CD4-positive, alpha-beta T cell treated with Interleukin-6 at 100 ng/mL for 8 hours (primary cell): Measurements from ENCODE around the gene TSPAN17.
"Not testable (repeated sequence)": the region's sequence is repeated elsewhere in the genome, so short reads cannot be mapped to it uniquely, and the experiment has no call there.

Experiments used
- DNase-seq: peaks from one replicate; pipeline ENCODE4 v3.0.0-alpha.2; 2020; ENCODE audit warnings: mixed read lengths, low spot score

The TSPAN17 gene, protein sequence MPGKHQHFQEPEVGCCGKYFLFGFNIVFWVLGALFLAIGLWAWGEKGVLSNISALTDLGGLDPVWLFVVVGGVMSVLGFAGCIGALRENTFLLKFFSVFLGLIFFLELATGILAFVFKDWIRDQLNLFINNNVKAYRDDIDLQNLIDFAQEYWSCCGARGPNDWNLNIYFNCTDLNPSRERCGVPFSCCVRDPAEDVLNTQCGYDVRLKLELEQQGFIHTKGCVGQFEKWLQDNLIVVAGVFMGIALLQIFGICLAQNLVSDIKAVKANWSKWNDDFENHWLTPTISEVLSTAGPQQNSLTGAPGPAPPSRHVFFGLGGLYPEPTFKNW

DNA sequence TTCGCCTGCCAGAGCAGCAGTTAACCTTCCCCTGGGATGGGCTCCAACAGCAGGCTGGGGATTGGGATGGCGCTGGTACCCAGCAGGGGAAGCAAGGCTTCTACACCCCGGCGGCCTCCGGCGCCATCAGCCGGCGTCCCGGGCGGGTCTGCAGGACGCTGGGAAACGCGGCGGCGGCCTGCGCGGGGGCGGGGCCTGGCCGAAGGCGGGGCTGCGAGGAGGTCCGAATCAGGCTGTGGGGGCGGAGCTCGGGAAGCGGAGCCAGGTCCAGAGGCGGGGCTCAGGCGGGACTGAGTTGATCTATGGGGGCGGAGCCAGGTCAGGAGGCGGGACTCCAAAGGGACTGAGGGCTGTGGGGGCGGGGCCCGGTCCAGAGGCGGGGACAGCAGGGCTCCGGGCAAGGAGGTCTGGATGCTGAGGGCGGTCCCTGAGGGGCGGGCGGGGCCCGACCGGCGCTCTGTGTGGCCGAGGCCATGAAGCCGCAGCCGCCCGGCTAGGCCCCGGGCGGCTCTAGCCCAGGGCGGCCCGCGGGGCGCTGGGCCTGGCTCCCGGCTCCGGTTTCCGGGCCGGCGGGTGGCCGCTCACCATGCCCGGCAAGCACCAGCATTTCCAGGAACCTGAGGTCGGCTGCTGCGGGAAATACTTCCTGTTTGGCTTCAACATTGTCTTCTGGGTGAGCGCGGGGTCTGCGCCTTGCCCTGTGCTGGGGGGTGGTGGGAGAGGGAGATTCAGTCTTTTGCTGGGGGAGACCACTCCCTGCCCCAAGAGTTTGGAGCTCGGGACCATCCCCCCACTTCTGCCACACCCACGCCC, at the start of gene TSPAN17:
Gene TSPAN17, plus strand, starts transcription at position 455 of the 813 bp plus-strand sequence. Its CDS starts 132 bp downstream, at position 587.
- peak; percentile 99 for DNase-seq

DNA sequence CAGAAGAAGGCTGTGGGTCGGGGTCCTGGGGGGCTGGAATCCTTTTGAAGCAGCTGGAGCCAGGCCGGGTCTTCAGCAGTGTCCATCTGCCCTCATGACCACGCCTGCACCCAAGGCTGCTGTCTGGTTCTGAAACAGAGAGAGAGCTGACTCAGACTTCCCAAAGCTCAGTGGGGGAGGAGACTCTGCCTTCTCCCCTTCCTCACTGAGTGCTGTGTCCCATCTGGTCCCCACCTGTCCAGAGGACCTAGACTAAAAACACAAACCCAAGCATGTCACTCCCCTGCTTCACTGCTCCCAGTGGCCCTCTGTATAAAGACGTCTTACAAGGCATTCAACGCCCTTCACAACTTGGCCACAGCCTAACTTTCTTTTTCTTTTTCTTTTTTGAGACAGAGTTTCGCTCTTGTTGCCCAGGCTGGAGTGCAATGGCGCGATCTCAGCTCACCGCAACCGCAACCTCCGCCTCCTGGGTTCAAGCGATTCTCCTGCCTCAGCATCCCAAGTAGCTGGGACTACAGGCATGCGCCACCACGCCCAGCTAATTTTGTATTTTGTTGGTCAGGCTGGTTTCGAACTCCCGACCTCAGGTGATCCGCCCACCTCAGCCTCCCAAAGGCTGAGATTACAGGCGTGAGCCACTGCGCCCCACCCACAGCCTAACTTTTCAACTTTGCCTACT, 47.4 kb upstream of the TSPAN17 start:
- not testable (repeated sequence) for DNase-seq

- DNase-seq, result no peak
Observed at GRCh38 chr5:176601901-176602482, 45.3 kb upstream of the TSPAN17 start.

DNA sequence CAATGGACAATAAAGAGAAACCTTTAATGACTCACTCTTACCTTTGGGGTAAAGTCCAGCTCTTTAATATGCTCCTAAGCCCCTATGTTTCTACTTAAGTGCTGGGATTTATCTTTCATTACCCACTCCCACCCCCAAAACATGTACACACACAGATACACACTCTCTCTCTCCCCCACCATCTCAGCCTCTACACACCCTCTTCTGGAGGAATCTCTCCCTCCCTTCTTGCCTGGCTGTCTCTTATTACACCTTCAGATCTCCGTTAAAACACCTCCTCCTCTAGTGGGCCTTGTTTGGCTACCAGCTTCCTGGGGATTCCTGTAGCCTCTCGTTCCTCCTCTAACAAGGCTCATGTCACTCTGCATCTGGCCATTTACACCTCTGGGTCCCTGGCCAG, 44.2 kb upstream of the TSPAN17 start:
- DNase-seq, result no peak

DNA sequence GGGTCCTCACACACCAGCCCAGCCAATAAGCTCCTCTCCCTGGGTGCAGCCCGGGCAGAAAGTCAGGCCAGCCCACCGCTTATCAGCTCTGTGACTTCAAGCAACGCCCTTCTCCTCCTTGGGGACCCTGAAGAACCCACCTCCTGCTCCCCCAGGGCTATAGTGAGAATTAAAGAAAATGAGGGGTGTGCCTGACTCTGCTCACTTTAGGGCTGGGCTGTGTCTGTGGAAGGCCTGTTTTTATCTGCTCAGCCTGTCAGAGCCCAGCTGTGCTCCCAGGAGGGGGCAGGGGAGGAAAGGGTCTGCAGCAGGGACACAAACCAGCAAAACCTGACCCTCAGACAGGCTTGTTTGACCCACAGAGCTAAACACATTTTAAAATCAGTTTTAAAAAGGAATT, 41.3 kb upstream of the TSPAN17 start:
- no peak for DNase-seq

DNA sequence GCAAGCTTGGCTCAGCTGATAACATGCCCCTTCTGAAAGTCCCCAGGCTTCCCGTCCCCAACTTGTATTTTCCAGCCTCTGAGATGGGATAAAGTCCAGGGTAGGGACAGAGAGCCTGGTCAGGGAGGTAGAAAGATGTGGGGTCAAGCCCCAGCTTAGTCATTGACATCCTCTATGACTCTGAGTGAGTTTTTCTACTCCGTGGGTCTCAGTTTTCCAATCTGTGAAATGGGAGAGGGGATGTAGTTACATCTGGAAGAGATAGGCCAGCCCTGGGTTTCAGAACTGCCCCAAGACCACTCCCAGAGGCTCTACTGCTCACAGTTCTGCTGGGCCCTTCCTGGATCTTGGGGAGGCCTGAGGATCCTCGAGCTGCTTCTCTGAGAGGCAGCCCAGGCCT, 40.4 kb upstream of the TSPAN17 start:
- no peak for DNase-seq

GRCh38 chr5:176608142-176608705, 39.1 kb upstream of the TSPAN17 start:
- DNase-seq, result no peak

GRCh38 chr5:176608937-176609723, 38.2 kb upstream of the TSPAN17 start:
- no peak for DNase-seq

DNA sequence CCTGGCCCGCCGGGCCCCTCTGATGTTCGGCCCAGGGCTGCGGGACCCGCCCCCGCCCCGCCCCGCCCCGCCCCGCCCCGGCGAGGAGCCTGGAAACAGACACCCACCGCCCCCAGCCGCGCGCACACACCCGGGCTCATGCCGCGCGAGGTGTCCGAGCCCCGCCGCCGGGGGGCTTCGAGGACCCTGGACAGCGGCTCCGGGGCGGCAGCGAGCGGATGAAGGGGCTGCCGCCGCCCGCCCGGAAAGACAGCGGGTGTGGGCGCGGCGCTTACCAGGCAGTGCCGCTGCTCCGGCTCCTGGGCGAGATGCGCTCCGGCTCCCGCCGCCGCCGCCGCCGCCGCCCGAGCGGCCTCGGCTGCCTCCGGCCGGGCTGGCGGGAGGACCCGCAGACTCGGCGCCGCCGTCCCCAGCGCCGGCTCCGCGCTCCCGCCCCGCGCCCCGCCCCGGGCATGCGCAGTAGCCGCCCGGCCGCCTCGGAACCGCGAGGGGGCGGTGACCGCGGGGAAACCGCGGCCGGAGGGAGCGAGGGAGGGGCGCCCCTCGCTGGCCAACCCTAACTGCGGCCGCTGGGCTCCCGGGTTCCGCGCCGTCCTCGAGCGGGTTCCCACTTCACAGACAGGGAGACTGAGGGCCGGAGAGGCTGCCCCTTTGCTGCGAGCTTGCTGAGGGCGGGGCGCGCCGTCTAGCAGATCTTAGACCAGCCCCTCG, 37.4 kb upstream of the TSPAN17 start, which contains the start of gene GPRIN1:
Gene GPRIN1, minus strand, starts transcription at position 433 of the 711 bp plus-strand sequence. CDS start 10,322 bp downstream, outside the sequence.
- DNase-seq, result peak; percentile 32

DNA sequence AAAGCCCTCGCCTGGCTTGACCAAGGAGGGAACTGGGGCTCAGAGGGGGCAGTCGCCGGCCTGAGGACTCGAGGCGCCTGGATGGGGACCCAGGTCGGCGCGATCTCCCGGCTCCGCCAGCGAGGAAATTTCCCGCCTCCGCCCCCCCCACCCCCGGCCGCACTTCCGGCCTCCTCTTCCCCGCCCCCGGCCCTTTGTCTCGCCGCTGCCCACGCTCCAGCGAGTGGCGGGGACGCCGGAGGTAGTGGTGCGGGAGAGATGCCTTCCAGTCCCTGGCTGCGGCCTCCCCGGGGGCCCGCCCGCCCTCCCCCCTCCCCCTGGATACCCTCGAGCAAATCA, 36.9 kb upstream of the TSPAN17 start:
- no peak for DNase-seq

- DNase-seq, result peak; percentile 41
Observed at GRCh38 chr5:176611435-176611834, 35.8 kb upstream of the TSPAN17 start.

DNA sequence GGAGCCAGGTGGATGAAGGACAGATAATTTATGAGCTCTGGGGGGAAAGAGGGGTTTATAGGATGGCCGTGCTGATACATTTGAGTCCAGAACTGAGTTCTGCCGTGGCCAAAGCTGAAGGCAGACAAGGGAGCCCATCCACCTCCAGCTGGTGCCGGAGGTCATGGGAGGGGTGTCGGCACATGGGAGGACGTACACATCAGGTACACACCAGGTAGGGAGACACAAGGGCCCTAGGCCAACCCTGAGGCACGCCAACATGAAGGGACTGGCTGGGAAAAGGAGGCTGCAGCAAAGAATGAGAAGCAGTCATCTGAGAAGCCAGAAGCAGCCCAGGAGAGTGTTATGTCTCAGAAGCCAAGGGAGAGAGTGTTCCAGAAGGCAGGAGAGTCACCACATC, 35.3 kb upstream of the TSPAN17 start:
- DNase-seq, result no peak

DNA sequence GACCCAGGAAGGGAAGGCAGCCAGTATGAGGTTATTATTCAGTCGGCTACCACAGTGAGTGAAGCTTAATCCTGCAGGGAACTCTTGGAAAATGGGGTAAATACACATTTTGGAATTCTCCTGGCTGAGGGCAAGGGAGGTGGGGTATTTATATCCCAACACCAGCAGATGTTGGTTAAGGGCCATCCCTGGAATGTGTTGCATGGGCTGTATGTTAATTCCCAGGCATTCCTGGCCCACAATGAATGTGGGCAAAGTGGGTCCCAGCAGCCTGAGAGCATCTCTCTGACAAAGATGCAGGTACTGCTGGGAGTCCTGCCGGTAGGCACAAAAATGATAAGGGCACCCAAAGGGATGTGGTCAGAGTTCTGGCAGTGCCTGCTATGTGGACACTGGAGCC, 34.4 kb upstream of the TSPAN17 start:
- no peak for DNase-seq

- DNase-seq, result no peak
Observed at GRCh38 chr5:176614805-176615478, 32.3 kb upstream of the TSPAN17 start.

- DNase-seq, result no peak
Observed at GRCh38 chr5:176616511-176616910, 30.8 kb upstream of the TSPAN17 start.

GRCh38 chr5:176618783-176619182, 28.5 kb upstream of the TSPAN17 start:
- no peak for DNase-seq

- DNase-seq, result peak; percentile 74
Observed at GRCh38 chr5:176619203-176619568, 28.1 kb upstream of the TSPAN17 start.

GRCh38 chr5:176619569-176620332, 27.5 kb upstream of the TSPAN17 start:
- no peak for DNase-seq

GRCh38 chr5:176620333-176620981, 26.8 kb upstream of the TSPAN17 start:
- no peak for DNase-seq
